BJ (cell line): Measurements from ENCODE around the gene THOC7. TPM values are rescaled to one million over a fixed set of nuclear protein-coding genes. Genes with fewer than 3 reads are reported as not detected.

Experiments used
- CTCF ChIA-PET: fragments of 350-600 bp; formaldehyde crosslinking; extraction: SDS; loops from one replicate; lab custom pipeline; 2021; ENCODE audit warnings: antibody characterized with exemption, inconsistent platforms; lab: Yijun Ruan, JAX
- POLR2A ChIA-PET: fragments of 300-600 bp; sonication (Branson Sonifier 250); formaldehyde crosslinking; extraction: SDS; loops from one replicate; lab custom pipeline; 2021; ENCODE audit warnings: antibody characterized with exemption; lab: Charles Lee
- DNase-seq: peaks from one replicate; pipeline ENCODE4 v3.0.0-alpha.2; 2011; ENCODE audit warnings: low read depth
- H3K27me3 ChIP-seq: 2 replicates; pipeline ENCODE4 v1.6.0; 2011; ENCODE audit warnings: low read length; ENCODE audit not compliant: control insufficient read depth, insufficient read depth
- H3K36me3 ChIP-seq: 2 replicates; pipeline ENCODE4 v1.5.1; 2011; ENCODE audit warnings: low read length; ENCODE audit not compliant: control insufficient read depth, insufficient read depth
- H3K4me3 ChIP-seq: 2 replicates; pipeline ENCODE4 v1.5.1; 2011; ENCODE audit warnings: low read depth, mild to moderate bottlenecking, control low read depth, low read length
- CTCF ChIP-seq: IDR thresholded peaks from 2 replicates; pipeline ENCODE4 v1.5.1; 2011; ENCODE audit warnings: low read depth, mild to moderate bottlenecking, control low read depth, inconsistent platforms, low read length, moderate library complexity; ENCODE audit not compliant: insufficient read depth
- polyA minus RNA-seq: library from RNA; depleted of rRNA, polyadenylated mRNA; stranded (reverse); fragments of >200 nt; gene quantifications from 2 replicates; pipeline ENCODE4 v1.2.3, GENCODE V29; 2011; rRNA and poly(A)+ RNA removed
- polyA plus RNA-seq: library from polyadenylated mRNA; depleted of rRNA; stranded (reverse); fragments of >200 nt; gene quantifications from 2 replicates; pipeline ENCODE4 v1.2.3, GENCODE V29; 2011; rRNA removed

Gene THOC7
- 22.2 and 52.0 TPM in 2 replicates for polyA plus RNA-seq
- 3.5 and 5.0 TPM in 2 replicates for polyA minus RNA-seq

GRCh38 chr3:63863150-63864007 is at the start of gene THOC7, which contains the start of gene ATXN7:
Gene THOC7 (minus strand): TSS chr3:63863805. CDS start chr3:63863790, 15 bp downstream.
Gene ATXN7 (plus strand): TSS chr3:63863867. CDS start chr3:63912599, 48,732 bp downstream.
- Histone ChIP-seq H3K36me3 (no peaks in the 10 kb centered on the region), H3K27me3 (no peaks in the 10 kb centered on the region), H3K4me3 (peak within 1 kb of the TSS; percentile 95)
- CTCF ChIA-PET: interaction anchor here (1.2 to 1.4 kb wide), 3 partner anchors 10 to 98 kb away, joined by 3 to 4 read pairs (median 3); no protein-coding TSS in a partner anchor
- POLR2A ChIA-PET: no interaction called here
- no peak for DNase-seq
- no peak for TF ChIP-seq CTCF

GRCh38 chr3:63912768-63913588 is 49.4 kb upstream of the THOC7 start:
- Histone ChIP-seq H3K27me3 (no peaks in the 10 kb centered on the region), H3K4me3 (peak overlapping the region; percentile 61), H3K36me3 (no peaks in the 10 kb centered on the region; the same call in none of the 2 replicates)
- POLR2A ChIA-PET: no interaction called here
- CTCF ChIA-PET: interaction anchor here (1.2 kb wide), 1 partner anchor 563 kb away, joined by 3 read pairs; no protein-coding TSS in a partner anchor
- DNase-seq: no peak
- no peak for TF ChIP-seq CTCF

GRCh38 chr3:63911873-63912767 is 48.5 kb upstream of the THOC7 start, which contains the start of gene SCAANT1:
Gene SCAANT1 (minus strand): TSS chr3:63912383.
- ChIA-PET CTCF (interaction anchor here (0.9 to 1.2 kb wide), 4 partner anchors 8 to 562 kb away, joined by 3 read pairs; no protein-coding TSS in a partner anchor), POLR2A (no interaction called here)
- Histone ChIP-seq H3K36me3 (no peaks in the 10 kb centered on the region; the same call in none of the 2 replicates), H3K4me3 (peak within 1 kb of the TSS; percentile 61), H3K27me3 (no peaks in the 10 kb centered on the region)
- DNase-seq: peak; percentile 45
- TF ChIP-seq CTCF: 0 out of 2 replicates have a peak, but pooled peaks have one; percentile 5

- ChIA-PET CTCF (interaction anchor here (0.9 to 1.2 kb wide), 4 partner anchors 8 to 562 kb away, joined by 3 read pairs; no protein-coding TSS in a partner anchor), POLR2A (no interaction called here)
- H3K27me3 ChIP-seq: no peaks in the 10 kb centered on the region
- H3K4me3 ChIP-seq: peak overlapping the region; percentile 61
- no peaks in the 10 kb centered on the region; the same call in none of the 2 replicates for H3K36me3 ChIP-seq
- DNase-seq: no peak
- TF ChIP-seq CTCF: no peak
These were observed 47.9 kb upstream of the THOC7 start for GRCh38 chr3:63911509-63911872.
